H1 (cell line): Measurements from ENCODE around the gene CFAP54. TPM values are rescaled to one million over a fixed set of nuclear protein-coding genes. Genes with fewer than 3 reads are reported as not detected.
A peak's percentile ranks its signal among the peaks of the same experiment; 100 is the strongest.

Source experiments
- CTCF ChIA-PET: fragments of 300-600 bp; sonication (Branson Sonifier 250); formaldehyde crosslinking; loops from one replicate; lab custom pipeline; 2021; ENCODE audit not compliant: partially characterized antibody; lab: Charles Lee
- POLR2A ChIA-PET: fragments of 300-600 bp; sonication (Branson Sonifier 250); formaldehyde crosslinking; loops from one replicate; lab custom pipeline; 2021; ENCODE audit warnings: inconsistent platforms; ENCODE audit not compliant: partially characterized antibody; lab: Charles Lee
- DNase-seq, 2 experiments: peaks; one replicate each; pipeline versions ENCODE4 v3.0.0 to v3.0.0-alpha.2; 2010 to 2022; ENCODE audit warnings: low spot score in 2 of 2, low read depth in 1 of 2, mixed read lengths in 1 of 2
- FAIRE-seq: peaks from 2 replicates; lab custom pipeline; 2011; peaks lifted over from hg19 to GRCh38; lab: Jason Lieb, UNC
- H2AFZ ChIP-seq: 2 replicates; pipeline ENCODE4 v1.8.1; 2012; ENCODE audit warnings: low read length, inconsistent platforms
- H2AK5ac ChIP-seq: 2 replicates; pipeline ENCODE4 v1.6.1; 2013; ENCODE audit warnings: low read depth, low read length
- H2BK120ac ChIP-seq: replicated peaks from 2 replicates; pipeline ENCODE3; 2013; ENCODE audit warnings: low read depth, low read length, inconsistent platforms
- H2BK12ac ChIP-seq: 2 replicates; pipeline ENCODE4 v1.6.1; 2013; ENCODE audit warnings: low read depth, low read length
- H2BK15ac ChIP-seq: 2 replicates; pipeline ENCODE4 v1.6.1; 2013; ENCODE audit warnings: low read length
- H2BK20ac ChIP-seq: 2 replicates; pipeline ENCODE4 v1.6.1; 2013; ENCODE audit warnings: low read length
- H2BK5ac ChIP-seq: 2 replicates; pipeline ENCODE4 v1.6.1; 2013; ENCODE audit warnings: low read depth, low read length
- H3K14ac ChIP-seq: 2 replicates; pipeline ENCODE4 v1.6.1; 2013; ENCODE audit warnings: inconsistent platforms; ENCODE audit not compliant: insufficient read length
- H3K18ac ChIP-seq: 2 replicates; pipeline ENCODE4 v1.6.1; 2013; ENCODE audit warnings: low read length; ENCODE audit errors: extremely low read depth
- H3K23ac ChIP-seq: 2 replicates; pipeline ENCODE4 v1.6.1; 2013; ENCODE audit warnings: inconsistent platforms; ENCODE audit not compliant: insufficient read length
- H3K23me2 ChIP-seq: 2 replicates; pipeline ENCODE4 v1.6.1; 2013; ENCODE audit warnings: low read depth, low read length
- H3K27ac ChIP-seq: 2 replicates; pipeline ENCODE4 v1.6.1; 2011; ENCODE audit warnings: low read depth, low read length, inconsistent platforms
- H3K27me3 ChIP-seq, 4 experiments: replicated peaks in 1 of 4; 1 replicate in 1 of 4; 2 replicates in 3 of 4; pipeline versions ENCODE4 v1.6.1 to v1.8.1; 2011 to 2013; ENCODE audit warnings: low read length in 3 of 4, mild to moderate bottlenecking in 3 of 4, inconsistent platforms in 2 of 4, mixed read lengths in 2 of 4, moderate library complexity in 1 of 4; ENCODE audit not compliant: control insufficient read depth in 3 of 4, insufficient read depth in 3 of 4; ENCODE audit errors: extremely low read depth in 1 of 4
- H3K36me3 ChIP-seq, 4 experiments: 2 replicates each; pipeline versions ENCODE4 v1.6.1 to v1.8.1; 2011 to 2013; ENCODE audit warnings: mild to moderate bottlenecking in 4 of 4, low read length in 3 of 4, moderate library complexity in 2 of 4, control low read depth in 1 of 4, inconsistent platforms in 1 of 4; ENCODE audit not compliant: insufficient read depth in 4 of 4, control insufficient read depth in 2 of 4
- H3K4ac ChIP-seq: replicated peaks from 2 replicates; pipeline ENCODE3; 2013; ENCODE audit warnings: low read length, low read depth, mixed read lengths, inconsistent platforms; ENCODE audit not compliant: insufficient read length
- H3K4me1 ChIP-seq, 4 experiments: replicated peaks in 1 of 4; 1 replicate in 1 of 4; 2 replicates in 3 of 4; pipeline versions ENCODE4 v1.6.1 to v1.8.1; 2011 to 2013; ENCODE audit warnings: low read length in 3 of 4, inconsistent platforms in 2 of 4, mixed read lengths in 1 of 4; ENCODE audit not compliant: insufficient read depth in 4 of 4, control insufficient read depth in 3 of 4
- H3K4me2 ChIP-seq, 2 experiments: 2 replicates each; pipeline versions ENCODE4 v1.6.1 to v1.8.1; 2011 to 2013; ENCODE audit warnings: low read depth in 2 of 2, low read length in 2 of 2, control low read depth in 1 of 2, inconsistent platforms in 1 of 2, mild to moderate bottlenecking in 1 of 2; ENCODE audit not compliant: insufficient read depth in 1 of 2
- H3K4me3 ChIP-seq, 4 experiments: fragments of 200-600, 300-600 bp in 1 of 4; sonication (generic), shearing (Covaris generic), sonication (Bioruptor Twin) in 1 of 4; 2 replicates each; pipeline versions ENCODE4 v1.5.1 to v1.8.1; 2011 to 2016; ENCODE audit warnings: low read length in 4 of 4, low read depth in 3 of 4, control low read depth in 2 of 4, inconsistent platforms in 2 of 4, mild to moderate bottlenecking in 2 of 4, mixed read lengths in 1 of 4, moderate library complexity in 1 of 4; ENCODE audit not compliant: insufficient read depth in 2 of 4; ENCODE audit errors: extremely low read depth in 1 of 4
- H3K56ac ChIP-seq: replicated peaks from 2 replicates; pipeline ENCODE3; 2013; ENCODE audit warnings: low read depth, mild to moderate bottlenecking, mixed read lengths, low read length, inconsistent platforms; ENCODE audit not compliant: insufficient read length
- H3K79me1 ChIP-seq: 2 replicates; pipeline ENCODE4 v1.6.1; 2013; ENCODE audit warnings: low read depth, low read length, control low read depth
- H3K79me2 ChIP-seq, 2 experiments: 2 replicates each; pipeline versions ENCODE4 v1.6.1 to v1.8.1; 2012 to 2013; ENCODE audit warnings: low read length in 2 of 2, mild to moderate bottlenecking in 2 of 2, inconsistent platforms in 1 of 2; ENCODE audit not compliant: insufficient read depth in 2 of 2, control insufficient read depth in 1 of 2
- H3K9ac ChIP-seq, 4 experiments: replicated peaks in 1 of 4; 1 replicate in 1 of 4; 2 replicates in 3 of 4; pipeline versions ENCODE4 v1.6.1 to v1.8.1; 2011 to 2013; ENCODE audit warnings: low read depth in 3 of 4, low read length in 3 of 4, control low read depth in 2 of 4, mild to moderate bottlenecking in 2 of 4, moderate library complexity in 2 of 4, inconsistent platforms in 1 of 4; ENCODE audit errors: extremely low read depth in 1 of 4
- H3K9me3 ChIP-seq, 2 experiments: 2 replicates each; pipeline versions ENCODE4 v1.6.1 to v1.8.1; 2012 to 2013; ENCODE audit warnings: mild to moderate bottlenecking in 2 of 2, moderate library complexity in 2 of 2, control low read depth in 1 of 2, inconsistent platforms in 1 of 2, low read depth in 1 of 2, low read length in 1 of 2, mixed read lengths in 1 of 2; ENCODE audit not compliant: insufficient read depth in 2 of 2
- H4K20me1 ChIP-seq, 2 experiments: replicated peaks in 1 of 2; 2 replicates each; pipeline versions ENCODE3 to v1.8.1; 2011 to 2013; ENCODE audit warnings: inconsistent platforms in 2 of 2, low read length in 2 of 2, mild to moderate bottlenecking in 1 of 2; ENCODE audit not compliant: insufficient read depth in 2 of 2, control insufficient read depth in 1 of 2
- H4K5ac ChIP-seq: 2 replicates; pipeline ENCODE4 v1.6.1; 2013; ENCODE audit warnings: low read length, low read depth, mixed read lengths, inconsistent platforms; ENCODE audit not compliant: insufficient read length
- H4K8ac ChIP-seq: 2 replicates; pipeline ENCODE4 v1.8.0; 2013; ENCODE audit warnings: mild to moderate bottlenecking, moderate library complexity, low read length, inconsistent platforms; ENCODE audit not compliant: insufficient read depth; ENCODE audit errors: extremely low read depth
- H4K91ac ChIP-seq: replicated peaks from 2 replicates; pipeline ENCODE3; 2013; ENCODE audit warnings: low read length, mixed read lengths, inconsistent platforms; ENCODE audit not compliant: insufficient read length
- FOSL1 ChIP-seq: IDR thresholded peaks from 2 replicates; pipeline ENCODE4 v1.6.1; 2011; ENCODE audit warnings: mild to moderate bottlenecking, low read depth, low read length, moderate library complexity; ENCODE audit not compliant: insufficient read depth
- SAP30 ChIP-seq: fragments of 300-600 bp; sonication (generic); IDR thresholded peaks from 2 replicates; pipeline ENCODE4 v1.7.1; 2012; ENCODE audit warnings: low read length, moderate library complexity, mild to moderate bottlenecking, inconsistent platforms; ENCODE audit not compliant: insufficient read depth, insufficient replicate concordance
- SUZ12 ChIP-seq: fragments of 200-600 bp; sonication (generic); IDR thresholded peaks from 2 replicates; pipeline ENCODE4 v1.6.1; 2012; ENCODE audit warnings: mild to moderate bottlenecking, inconsistent platforms, low read length, moderate library complexity, mixed read lengths
- WGBS, 2 experiments: shearing (Covaris generic) in 1 of 2; methylation state at CpG; one replicate each; pipeline versions ENCODE4 v1.1.6 to v1.1.7; 2013 to 2015; ENCODE audit warnings: low lambda C conversion rate in 2 of 2, mixed read lengths in 2 of 2, inconsistent platforms in 1 of 2, low coverage in 1 of 2, missing lambda C conversion rate in 1 of 2; ENCODE audit not compliant: insufficient replicate concordance in 2 of 2, insufficient coverage in 1 of 2, insufficient read length in 1 of 2; ENCODE audit errors: extremely low coverage in 1 of 2, missing lambda C conversion rate in 1 of 2; 5-methylcytosine and 5-hydroxymethylcytosine counted together
- polyA plus RNA-seq, 7 experiments: library from polyadenylated mRNA; depleted of rRNA in 3 of 7; stranded (reverse) in 5 of 7; unstranded in 2 of 7; fragments of >200 nt in 5 of 7; fragments of 200-250 nt in 2 of 7; gene quantifications; 1 replicate in 5 of 7; 2 replicates in 1 of 7; 4 replicates in 1 of 7; pipeline versions ENCODE4 v1.2.1 to v1.2.3, GENCODE V29; 2011 to 2013; ENCODE audit warnings: missing spikeins in 2 of 7, mixed read lengths in 2 of 7
- total RNA-seq: library from RNA; stranded (reverse); fragmentation: NEBNext Ultra II Directional; extraction: Animal tissue kit (Norgen Biotek cat#: 25700); gene quantifications from 2 replicates; pipeline ENCODE4 v1.2.1, GENCODE V29; 2021
- TF ChIP-seq, protein P1 (sequence below): IDR thresholded peaks from 2 replicates; pipeline ENCODE4 v1.6.1; 2011; ENCODE audit warnings: low read depth, mild to moderate bottlenecking, low read length; ENCODE audit not compliant: insufficient read depth

The CFAP54 gene
- total and polyA plus RNA-seq, 2 of the 8 experiments (the other 6 are each of a cell fraction or from before 2014, with no cell fraction given) = 0.17 to 0.33 TPM

DNA sequence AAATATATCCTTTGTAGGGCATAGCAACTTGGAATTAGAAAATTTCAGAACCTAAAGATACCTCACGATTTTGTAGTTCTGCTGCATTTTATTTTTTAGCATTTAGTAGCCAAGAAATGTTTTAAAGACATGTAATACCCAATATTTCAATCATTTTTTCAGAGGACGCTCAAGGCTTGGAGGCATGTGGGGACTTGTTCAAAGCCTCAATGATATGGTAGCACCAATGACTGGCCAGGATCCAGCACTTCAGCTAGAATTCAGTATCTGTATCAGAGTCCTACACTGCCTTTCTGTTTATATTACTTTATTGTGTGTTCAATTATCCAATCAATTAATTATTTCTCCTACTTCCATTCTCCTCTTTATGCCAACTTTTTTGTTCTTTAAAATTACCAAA lies 262.8 kb downstream of the CFAP54 start:
- Histone ChIP-seq H3K9me3 (no peaks in the 10 kb centered on the region), H3K56ac (no peak overlapping the region), H3K23me2 (no peaks in the 10 kb centered on the region), H2BK20ac (no peak overlapping the region), H3K18ac (no peak overlapping the region), H3K79me2 (no peaks in the 10 kb centered on the region), H3K27me3 (peaks cover 0 to 1% (median 0%) of the 10 kb centered on the region in 4 experiments; a peak in 1 of 7 replicates), H2BK5ac (no peak overlapping the region), H3K79me1 (no peaks in the 10 kb centered on the region), H3K9ac (no peak overlapping the region), H2AFZ (peak overlapping the region; percentile 25; the same call in 1 of the 2 replicates), H2BK15ac (no peak overlapping the region), H3K23ac (no peak overlapping the region), H4K5ac (no peak overlapping the region), H4K91ac (no peak overlapping the region), H3K4ac (no peak overlapping the region), H2AK5ac (no peak overlapping the region), H4K20me1 (no peaks in the 10 kb centered on the region), H2BK12ac (no peak overlapping the region), H3K14ac (no peak overlapping the region), H3K27ac (no peak overlapping the region), H4K8ac (no peak overlapping the region), H3K4me1 (peaks cover 0 to 5% (median 2%) of the 10 kb centered on the region in 4 experiments; a peak in 4 of 7 replicates), H2BK120ac (no peak overlapping the region), H3K4me3 (no peak overlapping the region), H3K4me2 (no peak overlapping the region), H3K36me3 (no peaks in the 10 kb centered on the region)
- TF ChIP-seq, protein P1, sequence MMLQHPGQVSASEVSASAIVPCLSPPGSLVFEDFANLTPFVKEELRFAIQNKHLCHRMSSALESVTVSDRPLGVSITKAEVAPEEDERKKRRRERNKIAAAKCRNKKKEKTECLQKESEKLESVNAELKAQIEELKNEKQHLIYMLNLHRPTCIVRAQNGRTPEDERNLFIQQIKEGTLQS = no peak
- TF ChIP-seq FOSL1 = no peak
- TF ChIP-seq SAP30 = no peak
- TF ChIP-seq SUZ12 = no peak
- WGBS, 2 experiments = 68% methylated on average over 2 of the region's 2 CpGs; no CpG with 5 or more reads in 1 of the 2 experiments
- POLR2A ChIA-PET = no interaction called here
- DNase-seq = no peak
- CTCF ChIA-PET = no interaction called here
- no peak for FAIRE-seq
